Psoas muscle (tissue), 8 donors: ENCODE measurements around the gene RFXAP. TPM values are rescaled to one million over a fixed set of nuclear protein-coding genes. Genes with fewer than 3 reads are reported as not detected.

Source experiments
- ATAC-seq, 4 donors: fragments of 200-7000 bp; cut with Tn5 transposase; one replicate each; pipeline ENCODE4 v1.9.1; 2020; ENCODE audit warnings: moderate library complexity in 3 of 4, mild to moderate bottlenecking in 2 of 4
- DNase-seq, 2 donors: peaks; one replicate each; pipeline ENCODE4 v3.0.0-alpha.2; 2020
- H3K27ac ChIP-seq: fragments of 200-600 bp; one replicate; pipeline ENCODE4 v1.8.0; 2022
- H3K27me3 ChIP-seq, 3 donors: fragments of 200-600 bp in 1 of 3; one replicate each; pipeline versions ENCODE4 v1.6.1 to v1.8.0; 2013 to 2022; ENCODE audit warnings: low read length in 2 of 3, mild to moderate bottlenecking in 2 of 3, moderate library complexity in 1 of 3; ENCODE audit not compliant: insufficient read depth in 3 of 3
- H3K36me3 ChIP-seq, 2 donors: fragments of 200-600 bp in 1 of 2; one replicate each; pipeline versions ENCODE4 v1.6.1 to v1.8.0; 2013 to 2022; ENCODE audit warnings: low read depth in 1 of 2, mild to moderate bottlenecking in 1 of 2, moderate library complexity in 1 of 2; ENCODE audit not compliant: insufficient read depth in 1 of 2
- H3K4me1 ChIP-seq: fragments of 200-600 bp; one replicate; pipeline ENCODE4 v1.8.0; 2022
- H3K4me3 ChIP-seq: fragments of 200-600 bp; one replicate; pipeline ENCODE4 v1.8.0; 2022; ENCODE audit warnings: mild to moderate bottlenecking
- H3K9me3 ChIP-seq: fragments of 200-600 bp; one replicate; pipeline ENCODE4 v1.8.0; 2022
- WGBS, 3 donors: extraction: QIAGEN DNeasy Blood & Tissue Kit; methylation state at CpG; one replicate each; pipeline versions ENCODE4 v1.1.6 to v1.1.7; 2013; 5-methylcytosine and 5-hydroxymethylcytosine counted together
- intact Hi-C, 2 donors: fragments of 100-400 bp; cut with DNase I; formaldehyde crosslinking; loops; one replicate each; pipeline versions ENCODE4 v1.11.0 to v1.14.2; 2022
- polyA plus RNA-seq, 3 donors: library from polyadenylated mRNA; stranded (reverse); fragments of 200-250 nt; gene quantifications; one replicate each; pipeline ENCODE4 v1.2.3, GENCODE V29; 2013
- total RNA-seq, 4 donors: library from RNA; stranded (reverse); fragmentation: NEBNext Ultra II Directional in 2 of 4; extraction: Animal tissue kit (Norgen Biotek cat#: 25700) in 2 of 4; gene quantifications; one replicate each; pipeline versions ENCODE4 v1.2.1 to v1.2.4, GENCODE V29; 2021 to 2023
- TF ChIP-seq, protein P1 (sequence below): fragments of 200-600 bp; IDR thresholded peaks from one replicate; pipeline ENCODE4 v1.8.0; 2022; ENCODE audit warnings: antibody characterized with exemption
- donor health status: healthy with polysubstance abuse.
- donor health status: DM: no; HTN: no; CAD: no; lungs with moderate emphysema.
- donor health status: Bipolar disorder and iron deficiency.
- donor health status: healthy.
- donor health status: DM: yes; HTN: yes; CAD: no.
- donor health status: DM: no; HTN: no; CAD: no.
- donor health status: DM: no; HTN: no; CAD: no.
- donor health status: DM: yes; HTN: yes; CAD: no.

The RFXAP gene
- total and polyA plus RNA-seq, 7 donors = 1.2 to 4.1 (median 1.7) TPM

DNA sequence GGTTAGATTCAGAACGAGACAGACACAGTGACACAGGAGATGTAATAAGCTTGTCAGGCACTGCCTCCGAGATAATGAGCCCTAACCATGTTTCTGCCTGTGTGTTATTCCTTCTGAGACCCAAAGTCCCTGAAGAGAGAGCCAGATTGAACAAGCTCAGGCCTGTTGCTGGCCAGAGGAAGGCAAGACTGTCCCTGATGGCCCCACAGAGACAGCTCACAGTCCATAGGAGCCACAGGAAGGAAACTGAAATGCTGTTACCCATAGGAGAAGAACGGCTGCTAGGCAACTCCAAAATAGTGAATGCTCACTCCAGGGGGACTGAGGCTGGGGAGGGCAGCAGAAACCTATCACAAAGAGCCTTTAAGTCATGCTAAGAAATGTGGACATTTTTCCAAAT, 31.8 kb upstream of the RFXAP start:
- H3K36me3 ChIP-seq = no peaks in the 10 kb centered on the region
- no peak for DNase-seq
- H3K27ac ChIP-seq = no peak overlapping the region
- H3K27me3 ChIP-seq = no peaks in the 10 kb centered on the region
- H3K4me1 ChIP-seq = no peaks in the 10 kb centered on the region
- no peak for ATAC-seq
- intact Hi-C loops = no loop called here
- WGBS, 3 donors = 45 to 51% (median 49%) methylated on average over 3 of the region's 3 CpGs
- H3K4me3 ChIP-seq = no peak overlapping the region
- H3K9me3 ChIP-seq = no peaks in the 10 kb centered on the region
- TF ChIP-seq, protein P1, sequence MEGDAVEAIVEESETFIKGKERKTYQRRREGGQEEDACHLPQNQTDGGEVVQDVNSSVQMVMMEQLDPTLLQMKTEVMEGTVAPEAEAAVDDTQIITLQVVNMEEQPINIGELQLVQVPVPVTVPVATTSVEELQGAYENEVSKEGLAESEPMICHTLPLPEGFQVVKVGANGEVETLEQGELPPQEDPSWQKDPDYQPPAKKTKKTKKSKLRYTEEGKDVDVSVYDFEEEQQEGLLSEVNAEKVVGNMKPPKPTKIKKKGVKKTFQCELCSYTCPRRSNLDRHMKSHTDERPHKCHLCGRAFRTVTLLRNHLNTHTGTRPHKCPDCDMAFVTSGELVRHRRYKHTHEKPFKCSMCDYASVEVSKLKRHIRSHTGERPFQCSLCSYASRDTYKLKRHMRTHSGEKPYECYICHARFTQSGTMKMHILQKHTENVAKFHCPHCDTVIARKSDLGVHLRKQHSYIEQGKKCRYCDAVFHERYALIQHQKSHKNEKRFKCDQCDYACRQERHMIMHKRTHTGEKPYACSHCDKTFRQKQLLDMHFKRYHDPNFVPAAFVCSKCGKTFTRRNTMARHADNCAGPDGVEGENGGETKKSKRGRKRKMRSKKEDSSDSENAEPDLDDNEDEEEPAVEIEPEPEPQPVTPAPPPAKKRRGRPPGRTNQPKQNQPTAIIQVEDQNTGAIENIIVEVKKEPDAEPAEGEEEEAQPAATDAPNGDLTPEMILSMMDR = no peak

DNA sequence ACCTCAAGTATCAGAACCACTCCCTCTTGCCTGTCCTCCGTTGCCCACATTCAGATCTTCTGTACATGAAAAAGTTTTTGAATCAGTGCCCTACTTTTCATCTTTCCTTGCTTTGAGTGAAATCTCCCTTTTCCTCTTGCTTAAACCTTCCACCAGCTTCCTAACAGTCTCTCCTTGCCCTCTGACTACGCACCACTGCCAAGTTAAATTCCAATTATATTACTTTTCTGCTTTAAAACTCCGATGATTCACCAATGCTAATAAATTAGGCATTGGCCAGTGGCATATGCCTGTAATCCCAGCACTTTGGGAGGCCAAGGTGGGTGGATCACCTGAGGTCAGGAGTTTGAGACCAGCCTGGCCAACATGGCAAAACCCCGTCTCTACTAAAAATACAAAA, 30.7 kb upstream of the RFXAP start:
- intact Hi-C loops = no loop called here
- H3K4me3 ChIP-seq = no peak overlapping the region
- 84 to 90% (median 88%) methylated on average over 4 of the region's 4 CpGs for WGBS, 3 donors
- DNase-seq (no peak), ATAC-seq (no peak)
- H3K9me3 ChIP-seq = no peaks in the 10 kb centered on the region
- TF ChIP-seq, protein P1 = no peak
- H3K4me1 ChIP-seq = no peaks in the 10 kb centered on the region
- H3K27ac ChIP-seq = no peak overlapping the region
- H3K36me3 ChIP-seq = no peaks in the 10 kb centered on the region
- H3K27me3 ChIP-seq = no peaks in the 10 kb centered on the region

DNA sequence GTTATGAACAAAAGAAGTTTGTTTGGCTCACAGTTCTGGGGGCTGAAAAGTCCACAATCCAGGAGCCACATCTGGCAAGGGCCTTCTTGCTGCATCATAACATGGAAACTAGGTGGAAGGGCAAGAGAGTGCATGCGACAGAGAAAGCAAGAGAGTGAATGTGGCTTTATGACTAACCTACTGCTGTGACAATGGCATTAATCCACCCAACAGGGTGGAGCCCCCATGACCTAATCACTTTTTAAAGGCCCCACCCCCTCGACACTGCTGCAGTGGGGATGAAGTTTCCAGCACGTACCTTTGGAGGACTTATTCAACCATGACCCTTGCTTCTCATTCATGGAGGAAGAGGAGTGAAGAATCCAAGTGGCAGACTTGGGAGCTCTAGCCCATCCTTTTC, 30.0 kb upstream of the RFXAP start:
- intact Hi-C loops = no loop called here
- H3K27ac ChIP-seq = no peak overlapping the region
- ATAC-seq (no peak), DNase-seq (no peak)
- H3K4me1 ChIP-seq = no peaks in the 10 kb centered on the region
- TF ChIP-seq, protein P1 = no peak
- no peaks in the 10 kb centered on the region for H3K9me3 ChIP-seq
- no peaks in the 10 kb centered on the region for H3K36me3 ChIP-seq
- 63 to 73% (median 65%) methylated on average over 3 of the region's 3 CpGs for WGBS, 3 donors
- no peaks in the 10 kb centered on the region for H3K27me3 ChIP-seq
- no peak overlapping the region for H3K4me3 ChIP-seq

DNA sequence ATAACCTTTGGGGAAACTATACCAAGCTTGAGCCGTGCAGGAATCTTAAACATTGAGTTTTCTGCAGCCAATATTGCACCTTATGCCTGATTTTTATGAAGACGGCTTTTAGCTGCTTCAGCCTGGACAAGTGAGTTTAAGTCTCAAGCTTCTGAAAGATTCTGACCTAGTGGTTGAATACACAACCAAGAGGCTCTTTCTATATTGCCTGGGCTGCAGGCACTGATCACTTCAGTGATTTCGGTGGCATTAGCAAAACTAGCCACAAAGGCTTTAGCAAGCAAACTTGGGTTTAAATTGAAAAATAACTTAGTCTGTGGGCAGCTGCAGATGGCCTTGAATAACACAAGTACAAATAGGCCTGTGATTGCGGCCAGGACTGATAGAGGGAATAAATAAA, 29.3 kb upstream of the RFXAP start:
- 92 to 96% (median 93%) methylated on average over 4 of the region's 4 CpGs for WGBS, 3 donors
- Histone ChIP-seq H3K27me3 (no peaks in the 10 kb centered on the region), H3K4me3 (no peak overlapping the region), H3K36me3 (no peaks in the 10 kb centered on the region), H3K9me3 (no peaks in the 10 kb centered on the region), H3K4me1 (no peaks in the 10 kb centered on the region), H3K27ac (no peak overlapping the region)
- DNase-seq (no peak), ATAC-seq (no peak)
- intact Hi-C loops = no loop called here
- TF ChIP-seq, protein P1 = no peak

DNA sequence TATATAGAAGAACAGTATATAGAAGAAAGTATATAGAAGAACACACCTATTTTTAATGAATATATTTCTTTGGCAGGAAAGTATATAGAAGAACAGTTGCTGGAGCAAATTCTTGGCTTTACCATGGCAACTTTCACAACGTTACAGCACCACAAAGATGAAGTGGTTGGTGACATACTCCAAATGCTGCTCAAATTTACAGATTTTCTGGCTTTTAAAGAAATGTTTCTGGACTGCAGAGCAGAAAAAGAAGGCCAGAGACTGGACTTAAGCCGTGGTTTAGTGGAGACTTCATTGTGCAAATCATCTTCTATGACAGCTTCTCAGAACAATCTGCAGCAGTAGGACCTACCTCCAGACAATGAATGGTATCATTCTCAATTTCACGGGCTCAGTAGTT, 24.3 kb upstream of the RFXAP start:
- WGBS, 3 donors = 54 to 55% (median 55%) methylated on average over 3 of the region's 3 CpGs
- H3K9me3 ChIP-seq = no peaks in the 10 kb centered on the region
- H3K4me1 ChIP-seq = no peaks in the 10 kb centered on the region
- intact Hi-C loops = no loop called here
- H3K4me3 ChIP-seq = no peak overlapping the region
- ATAC-seq (no peak), DNase-seq (no peak)
- TF ChIP-seq, protein P1 = no peak
- H3K36me3 ChIP-seq = no peaks in the 10 kb centered on the region
- H3K27me3 ChIP-seq = no peaks in the 10 kb centered on the region
- no peak overlapping the region for H3K27ac ChIP-seq
